ENCODE results near the gene SDHC.

Gene SDHC

DNA sequence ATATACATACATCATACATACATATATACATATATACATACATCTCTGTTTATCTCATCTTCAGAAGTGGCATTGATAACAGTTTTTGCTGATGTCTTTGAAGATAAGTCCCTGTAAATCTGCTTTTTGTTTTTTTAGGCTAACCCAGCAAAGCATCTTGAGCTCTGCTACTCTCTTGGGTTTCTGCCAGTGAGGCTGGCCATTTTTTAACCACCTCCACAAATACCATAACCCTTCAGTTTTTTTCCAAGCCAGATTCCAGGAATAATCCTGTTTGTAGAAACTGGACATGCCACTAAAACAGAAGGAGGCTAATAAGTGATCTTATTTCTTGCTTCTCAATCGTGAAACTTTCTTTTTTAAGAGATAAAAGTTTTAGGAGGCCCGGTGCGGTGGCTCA lies 21.6 kb downstream of the SDHC start:
- no peak for DNase-seq (ENCODE audit: low read depth)
- TF ChIP-seq, protein P1, sequence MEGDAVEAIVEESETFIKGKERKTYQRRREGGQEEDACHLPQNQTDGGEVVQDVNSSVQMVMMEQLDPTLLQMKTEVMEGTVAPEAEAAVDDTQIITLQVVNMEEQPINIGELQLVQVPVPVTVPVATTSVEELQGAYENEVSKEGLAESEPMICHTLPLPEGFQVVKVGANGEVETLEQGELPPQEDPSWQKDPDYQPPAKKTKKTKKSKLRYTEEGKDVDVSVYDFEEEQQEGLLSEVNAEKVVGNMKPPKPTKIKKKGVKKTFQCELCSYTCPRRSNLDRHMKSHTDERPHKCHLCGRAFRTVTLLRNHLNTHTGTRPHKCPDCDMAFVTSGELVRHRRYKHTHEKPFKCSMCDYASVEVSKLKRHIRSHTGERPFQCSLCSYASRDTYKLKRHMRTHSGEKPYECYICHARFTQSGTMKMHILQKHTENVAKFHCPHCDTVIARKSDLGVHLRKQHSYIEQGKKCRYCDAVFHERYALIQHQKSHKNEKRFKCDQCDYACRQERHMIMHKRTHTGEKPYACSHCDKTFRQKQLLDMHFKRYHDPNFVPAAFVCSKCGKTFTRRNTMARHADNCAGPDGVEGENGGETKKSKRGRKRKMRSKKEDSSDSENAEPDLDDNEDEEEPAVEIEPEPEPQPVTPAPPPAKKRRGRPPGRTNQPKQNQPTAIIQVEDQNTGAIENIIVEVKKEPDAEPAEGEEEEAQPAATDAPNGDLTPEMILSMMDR (IDR thresholded peaks at IDR 0.05; ENCODE audit: low read length, missing control alignments) = no peak
- H3K4me3 ChIP-seq (replicated peaks; ENCODE audit: low read depth, low read length) = no peak overlapping the region

DNA sequence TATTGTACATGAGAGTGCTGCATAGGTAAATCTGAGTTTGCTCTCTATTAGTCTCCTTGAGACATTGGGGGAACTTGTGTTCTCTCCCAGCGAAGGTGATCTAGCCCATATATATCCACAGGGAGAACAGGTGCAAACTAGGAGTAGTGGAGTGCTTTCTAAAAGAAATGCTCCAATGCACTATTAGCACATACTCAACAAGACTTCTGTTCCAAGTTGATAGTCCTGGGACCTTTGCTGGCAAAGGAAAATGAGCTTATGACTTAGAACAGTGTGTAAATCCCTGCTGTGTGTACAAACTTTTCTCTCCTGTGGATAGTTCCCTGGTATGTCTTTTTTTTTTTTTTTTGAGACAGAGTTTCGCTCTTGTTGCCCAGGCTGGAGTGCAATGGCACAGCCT lies 28.0 kb downstream of the SDHC start:
- no peak overlapping the region for H3K4me3 ChIP-seq (replicated peaks; ENCODE audit: low read depth, low read length)
- DNase-seq (ENCODE audit: low read depth) = no peak
- TF ChIP-seq, protein P1 (IDR thresholded peaks at IDR 0.05; ENCODE audit: low read length, missing control alignments) = no peak

DNA sequence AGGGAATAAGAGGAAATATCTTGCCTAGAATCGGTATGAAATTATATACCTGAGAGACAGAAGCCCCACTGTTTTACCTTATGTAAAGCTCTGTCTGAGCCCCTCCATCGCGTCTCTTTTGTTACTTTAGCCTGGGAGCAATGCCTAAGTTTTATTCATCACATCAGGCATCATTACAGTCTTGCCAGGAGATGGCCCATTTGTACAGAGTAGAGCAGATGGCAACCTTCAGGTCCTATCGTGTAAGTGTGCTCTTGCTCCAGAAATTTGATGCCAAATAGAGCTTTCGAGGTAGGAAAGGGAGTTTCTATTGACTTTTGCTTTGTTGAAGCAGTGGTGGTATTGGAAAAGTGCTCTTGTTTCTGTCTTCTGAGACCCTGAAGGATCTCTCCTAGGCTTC lies 28.6 kb downstream of the SDHC start:
- DNase-seq (ENCODE audit: low read depth) = no peak
- TF ChIP-seq, protein P1 (IDR thresholded peaks at IDR 0.05; ENCODE audit: low read length, missing control alignments) = no peak
- H3K4me3 ChIP-seq (replicated peaks; ENCODE audit: low read depth, low read length) = no peak overlapping the region

DNA sequence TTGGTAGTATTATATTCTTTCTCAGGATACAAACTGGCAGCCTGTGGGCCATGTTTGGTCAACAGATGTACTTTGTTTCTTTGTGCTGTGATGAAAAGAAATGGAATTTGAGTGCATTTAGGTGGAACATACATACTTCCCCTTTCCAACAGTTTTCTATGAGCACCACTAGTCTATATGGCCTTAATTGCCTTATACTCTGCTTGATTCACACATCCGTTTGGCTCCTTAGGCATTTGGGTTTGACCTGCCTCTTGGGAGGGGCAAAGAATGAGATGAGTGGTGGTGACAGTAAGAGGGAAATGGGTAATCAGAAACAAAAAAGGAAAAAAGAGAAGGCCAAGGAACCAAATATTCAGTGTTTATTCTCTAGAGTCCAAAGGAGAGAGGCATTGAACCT lies 36.5 kb downstream of the SDHC start:
- no peak overlapping the region for H3K4me3 ChIP-seq (replicated peaks; ENCODE audit: low read depth, low read length)
- DNase-seq (ENCODE audit: low read depth) = no peak
- TF ChIP-seq, protein P1 (IDR thresholded peaks at IDR 0.05; ENCODE audit: low read length, missing control alignments) = no peak

DNA sequence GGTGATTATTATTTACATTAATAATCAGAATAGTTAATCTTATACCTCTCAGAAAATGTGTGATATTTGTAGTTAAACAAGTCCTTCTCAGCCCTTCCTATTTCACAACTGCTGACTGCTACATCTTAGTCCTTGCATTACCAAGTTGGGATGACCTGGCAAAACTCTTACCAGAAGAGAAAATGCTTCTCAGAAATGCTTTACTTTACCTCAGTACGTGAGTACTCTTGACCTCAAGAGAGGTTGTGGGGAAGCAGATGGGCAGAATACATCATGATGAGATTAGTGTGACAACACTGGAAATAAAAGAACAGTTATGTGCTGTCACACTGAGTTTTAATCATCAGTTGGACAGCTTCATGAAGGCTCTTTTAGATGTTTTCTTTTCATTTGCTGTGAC lies 37.3 kb downstream of the SDHC start:
- TF ChIP-seq, protein P1 (IDR thresholded peaks at IDR 0.05; ENCODE audit: low read length, missing control alignments) = no peak
- no peak overlapping the region for H3K4me3 ChIP-seq (replicated peaks; ENCODE audit: low read depth, low read length)
- peak; percentile 11 for DNase-seq (ENCODE audit: low read depth)

DNA sequence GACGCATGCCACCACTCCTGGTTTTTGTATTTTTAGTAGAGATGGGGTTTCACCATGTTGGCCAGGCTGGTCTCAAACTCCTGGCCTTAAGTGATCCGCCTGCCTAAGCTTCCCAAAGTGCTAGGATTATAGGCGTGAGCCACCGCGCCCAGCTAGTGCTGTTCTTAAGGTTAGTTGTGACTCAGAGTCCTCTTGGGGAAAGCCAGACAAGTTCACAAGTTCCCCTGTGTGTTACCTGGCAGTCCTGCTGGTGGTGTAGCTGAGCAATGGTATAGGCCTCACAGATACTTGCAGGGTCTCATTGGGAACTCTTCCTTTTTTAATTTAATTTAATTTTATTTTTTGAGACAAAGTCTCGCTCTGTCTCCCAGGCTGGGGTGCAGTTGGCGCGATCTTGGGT lies 42.9 kb downstream of the SDHC start:
- no peak overlapping the region for H3K4me3 ChIP-seq (replicated peaks; ENCODE audit: low read depth, low read length)
- TF ChIP-seq, protein P1 (IDR thresholded peaks at IDR 0.05; ENCODE audit: low read length, missing control alignments) = no peak
- DNase-seq (ENCODE audit: low read depth) = no peak

DNA sequence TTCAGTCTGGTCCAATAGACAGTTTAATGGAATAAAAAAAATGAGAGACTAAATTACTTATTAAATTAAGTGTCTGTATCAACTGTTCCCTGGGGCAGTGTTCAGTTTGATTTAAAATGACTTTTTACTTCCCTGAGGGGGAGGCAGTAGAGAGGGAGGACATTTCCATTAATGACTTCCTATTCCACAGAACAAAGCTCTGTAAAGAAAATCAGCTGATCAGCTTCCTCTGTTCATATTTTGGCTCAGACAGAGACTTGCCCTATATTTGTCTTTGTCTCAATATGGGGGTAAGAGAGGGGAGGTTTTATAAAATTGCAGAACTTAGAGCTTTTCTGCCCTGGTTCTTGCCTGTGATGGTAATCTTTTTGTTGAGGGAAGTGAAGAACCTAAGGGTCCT lies 45.1 kb downstream of the SDHC start:
- DNase-seq (ENCODE audit: low read depth) = no peak
- H3K4me3 ChIP-seq (replicated peaks; ENCODE audit: low read depth, low read length) = no peak overlapping the region

More for the DNA sequence above, 45.1 kb downstream of the SDHC start:
- TF ChIP-seq, protein P1 (IDR thresholded peaks at IDR 0.05; ENCODE audit: low read length, missing control alignments) = no peak
